ENCODE data around the gene RNF214. TPM values are rescaled to one million over a fixed set of nuclear protein-coding genes. Genes with fewer than 3 reads are reported as not detected.
A peak's percentile ranks its signal among the peaks of the same experiment; 100 is the strongest.

RNF214 gene
- total RNA-seq, 1 donor: 13.4 TPM

DNA sequence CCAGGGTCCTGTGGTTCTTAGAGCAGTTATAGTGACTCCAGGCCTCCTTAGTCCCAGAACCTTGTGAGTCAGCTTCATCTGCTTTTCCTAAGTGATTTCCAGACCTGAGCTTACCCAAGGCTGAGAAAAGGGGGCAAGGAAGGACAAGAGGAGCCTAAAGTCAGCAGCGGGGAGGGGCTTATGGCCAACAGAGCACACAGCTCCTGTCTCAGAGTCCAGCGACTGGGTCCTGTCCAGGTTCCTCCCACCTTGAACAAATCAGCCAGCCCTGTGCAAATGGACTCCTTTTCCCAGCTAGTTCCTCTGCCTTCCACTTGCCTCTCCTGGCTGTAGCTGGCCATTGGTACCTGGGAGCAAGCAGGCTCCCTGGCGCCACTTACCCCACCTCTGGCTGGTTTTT is 72.7 kb downstream of the RNF214 start:
- Histone ChIP-seq H2AFZ (ENCODE audit: low read length) (no peak overlapping the region), H3K27me3 (ENCODE audit: insufficient read depth, low read length) (no peaks in the 10 kb centered on the region), H3K27ac (ENCODE audit: low read depth, low read length) (no peak overlapping the region), H3K4me1 (ENCODE audit: insufficient read depth, low read length) (peaks cover 10% of the 10 kb centered on the region), H3K36me3 (ENCODE audit: insufficient read depth, low read length) (no peaks in the 10 kb centered on the region), H3K4me2 (ENCODE audit: insufficient read depth, low read length) (no peak overlapping the region), H3K4me3 (ENCODE audit: insufficient read depth, low read length) (no peak overlapping the region), H4K20me1 (ENCODE audit: insufficient read depth, low read length) (peaks cover 5% of the 10 kb centered on the region), H3K79me2 (ENCODE audit: insufficient read depth, low read length) (no peaks in the 10 kb centered on the region), H3K9me3 (ENCODE audit: low read depth, low read length) (no peaks in the 10 kb centered on the region)
- TF ChIP-seq, protein P1, sequence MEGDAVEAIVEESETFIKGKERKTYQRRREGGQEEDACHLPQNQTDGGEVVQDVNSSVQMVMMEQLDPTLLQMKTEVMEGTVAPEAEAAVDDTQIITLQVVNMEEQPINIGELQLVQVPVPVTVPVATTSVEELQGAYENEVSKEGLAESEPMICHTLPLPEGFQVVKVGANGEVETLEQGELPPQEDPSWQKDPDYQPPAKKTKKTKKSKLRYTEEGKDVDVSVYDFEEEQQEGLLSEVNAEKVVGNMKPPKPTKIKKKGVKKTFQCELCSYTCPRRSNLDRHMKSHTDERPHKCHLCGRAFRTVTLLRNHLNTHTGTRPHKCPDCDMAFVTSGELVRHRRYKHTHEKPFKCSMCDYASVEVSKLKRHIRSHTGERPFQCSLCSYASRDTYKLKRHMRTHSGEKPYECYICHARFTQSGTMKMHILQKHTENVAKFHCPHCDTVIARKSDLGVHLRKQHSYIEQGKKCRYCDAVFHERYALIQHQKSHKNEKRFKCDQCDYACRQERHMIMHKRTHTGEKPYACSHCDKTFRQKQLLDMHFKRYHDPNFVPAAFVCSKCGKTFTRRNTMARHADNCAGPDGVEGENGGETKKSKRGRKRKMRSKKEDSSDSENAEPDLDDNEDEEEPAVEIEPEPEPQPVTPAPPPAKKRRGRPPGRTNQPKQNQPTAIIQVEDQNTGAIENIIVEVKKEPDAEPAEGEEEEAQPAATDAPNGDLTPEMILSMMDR (IDR thresholded peaks at IDR 0.05; ENCODE audit: extremely low read depth, low read depth, low read length): no peak
- no peak for DNase-seq (ENCODE audit: insufficient read length, low spot score, missing footprints)

DNA sequence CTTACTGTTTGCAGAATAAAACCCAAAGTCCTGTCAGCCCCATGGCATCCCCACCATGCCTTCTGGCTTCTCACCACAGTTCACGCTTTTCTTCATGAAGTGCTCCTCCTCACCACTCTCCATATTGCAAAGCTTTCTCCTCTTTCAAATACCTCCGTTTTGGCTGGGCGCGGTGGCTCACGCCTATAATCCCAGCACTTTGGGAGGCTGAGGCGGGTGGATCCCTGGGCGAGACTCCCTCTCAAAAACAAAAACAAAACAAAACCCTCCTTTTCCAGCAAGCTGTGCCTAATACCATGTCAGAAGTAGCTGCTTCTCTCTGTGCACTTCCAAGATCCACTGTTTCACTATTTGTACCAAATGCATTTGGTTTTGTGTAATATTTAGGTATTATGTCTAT is 76.8 kb downstream of the RNF214 start:
- Histone ChIP-seq H3K4me3 (ENCODE audit: insufficient read depth, low read length) (no peak overlapping the region), H3K4me1 (ENCODE audit: insufficient read depth, low read length) (peaks cover 5% of the 10 kb centered on the region), H3K9me3 (ENCODE audit: low read depth, low read length) (no peaks in the 10 kb centered on the region), H4K20me1 (ENCODE audit: insufficient read depth, low read length) (peaks cover 10% of the 10 kb centered on the region), H3K4me2 (ENCODE audit: insufficient read depth, low read length) (no peak overlapping the region), H3K27ac (ENCODE audit: low read depth, low read length) (no peak overlapping the region), H3K79me2 (ENCODE audit: insufficient read depth, low read length) (peaks cover 12% of the 10 kb centered on the region), H3K27me3 (ENCODE audit: insufficient read depth, low read length) (no peaks in the 10 kb centered on the region), H3K36me3 (ENCODE audit: insufficient read depth, low read length) (no peaks in the 10 kb centered on the region), H2AFZ (ENCODE audit: low read length) (no peak overlapping the region)
- TF ChIP-seq, protein P1 (IDR thresholded peaks at IDR 0.05; ENCODE audit: extremely low read depth, low read depth, low read length): no peak
- DNase-seq (ENCODE audit: insufficient read length, low spot score, missing footprints): no peak

DNA sequence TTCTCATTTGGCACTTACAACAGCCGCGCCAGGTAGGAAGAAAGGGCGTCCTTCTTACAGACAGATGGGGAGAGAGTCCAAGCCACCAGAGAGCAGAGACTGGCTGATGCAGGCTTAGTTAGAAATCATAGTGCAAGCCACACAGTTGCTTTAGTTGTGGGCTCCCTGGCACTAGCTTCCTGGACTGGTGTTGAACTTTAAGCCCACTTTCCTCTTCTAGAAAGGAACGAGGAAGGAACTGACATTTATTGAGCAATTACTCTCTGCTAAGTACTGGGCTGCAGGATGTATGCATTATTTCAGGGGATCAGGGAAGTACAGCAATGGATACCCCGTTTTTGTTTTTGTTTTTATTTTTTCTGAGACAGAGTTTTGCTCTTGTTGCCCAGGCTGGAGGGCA is 80.6 kb downstream of the RNF214 start:
- no peak overlapping the region for H2AFZ ChIP-seq (ENCODE audit: low read length)
- H3K27me3 ChIP-seq (ENCODE audit: insufficient read depth, low read length): no peaks in the 10 kb centered on the region
- no peak overlapping the region for H3K4me3 ChIP-seq (ENCODE audit: insufficient read depth, low read length)
- H3K9me3 ChIP-seq (ENCODE audit: low read depth, low read length): no peaks in the 10 kb centered on the region
- H3K27ac ChIP-seq (ENCODE audit: low read depth, low read length): no peak overlapping the region
- no peaks in the 10 kb centered on the region for H3K36me3 ChIP-seq (ENCODE audit: insufficient read depth, low read length)
- no peak for DNase-seq (ENCODE audit: insufficient read length, low spot score, missing footprints)
- TF ChIP-seq, protein P1 (IDR thresholded peaks at IDR 0.05; ENCODE audit: extremely low read depth, low read depth, low read length): no peak
- H3K79me2 ChIP-seq (ENCODE audit: insufficient read depth, low read length): peaks cover 26% of the 10 kb centered on the region
- H3K4me2 ChIP-seq (ENCODE audit: insufficient read depth, low read length): no peak overlapping the region
- H3K4me1 ChIP-seq (ENCODE audit: insufficient read depth, low read length): peaks cover 20% of the 10 kb centered on the region
- H4K20me1 ChIP-seq (ENCODE audit: insufficient read depth, low read length): peaks cover 19% of the 10 kb centered on the region

DNA sequence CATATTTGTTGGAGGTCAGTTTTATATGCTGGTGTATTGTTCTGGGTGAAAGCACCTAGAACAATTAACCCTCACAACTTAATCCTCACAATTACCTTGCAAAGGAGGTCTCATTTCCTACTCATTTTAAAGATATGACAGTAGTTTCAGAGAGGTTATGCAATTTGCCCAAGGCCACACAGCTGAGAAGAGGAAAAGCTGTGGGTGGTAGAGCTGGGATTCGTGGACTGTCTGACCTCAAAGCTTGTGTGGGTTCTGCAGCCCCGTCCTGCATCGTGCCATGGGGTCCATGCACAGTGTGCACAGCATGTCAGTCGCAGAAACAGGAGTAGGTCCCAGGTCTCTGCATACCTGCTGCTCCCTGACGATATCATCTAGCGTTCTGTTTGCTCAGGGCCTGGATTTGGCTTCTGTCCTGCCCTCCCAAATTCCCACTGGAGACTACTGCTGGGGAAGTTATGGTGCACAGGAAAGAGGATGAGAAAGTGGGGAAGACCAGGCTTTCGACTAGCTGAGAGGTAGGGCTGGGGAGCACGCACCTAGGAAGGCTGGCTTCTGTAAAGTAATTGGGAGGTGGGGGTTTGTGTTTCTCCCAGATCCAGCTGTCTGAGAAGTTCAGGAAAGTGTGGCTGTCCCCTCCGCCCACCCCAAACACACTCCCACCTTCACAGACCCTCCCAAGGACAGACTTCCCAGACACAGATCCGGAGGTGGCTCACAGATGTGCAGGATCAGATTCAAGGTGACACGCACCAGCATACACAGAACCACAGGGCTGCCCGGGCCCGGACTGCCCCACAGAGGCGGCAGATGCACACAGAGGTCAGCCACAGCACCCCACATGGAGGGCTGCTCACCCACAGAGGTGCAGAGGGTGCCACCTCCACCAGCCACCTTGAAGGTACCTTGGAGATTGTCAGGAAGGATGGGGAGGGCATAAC is 81.6 kb downstream of the RNF214 start:
- Histone ChIP-seq H3K9me3 (ENCODE audit: low read depth, low read length) (no peaks in the 10 kb centered on the region), H3K27me3 (ENCODE audit: insufficient read depth, low read length) (no peaks in the 10 kb centered on the region), H3K36me3 (ENCODE audit: insufficient read depth, low read length) (no peaks in the 10 kb centered on the region), H3K27ac (ENCODE audit: low read depth, low read length) (no peak overlapping the region), H3K4me1 (ENCODE audit: insufficient read depth, low read length) (peaks cover 20% of the 10 kb centered on the region), H2AFZ (ENCODE audit: low read length) (no peak overlapping the region), H3K79me2 (ENCODE audit: insufficient read depth, low read length) (peaks cover 26% of the 10 kb centered on the region), H3K4me2 (ENCODE audit: insufficient read depth, low read length) (peak overlapping the region; percentile 98), H3K4me3 (ENCODE audit: insufficient read depth, low read length) (peak overlapping the region; percentile 74), H4K20me1 (ENCODE audit: insufficient read depth, low read length) (peaks cover 19% of the 10 kb centered on the region)
- TF ChIP-seq, protein P1 (IDR thresholded peaks at IDR 0.05; ENCODE audit: extremely low read depth, low read depth, low read length): no peak
- peak; percentile 73 for DNase-seq (ENCODE audit: insufficient read length, low spot score, missing footprints)

All from osteoblast (primary cell).